A549 (cell line): ENCODE data around the gene STAT5B. TPM values are rescaled to one million over a fixed set of nuclear protein-coding genes. Genes with fewer than 3 reads are reported as not detected.
"Not testable (repeated sequence)": the region's sequence is repeated elsewhere in the genome, so short reads cannot be mapped to it uniquely, and the experiment has no call there.

Experiments
- ATAC-seq, 2 experiments: fragments of 200-7000 bp in 1 of 2; fragments of >200 bp in 1 of 2; cut with Nextera tagmentation in 1 of 2; cut with Tn5 transposase in 1 of 2; 3 replicates each; pipeline versions ENCODE4 v1.8.0 to v1.9.1; 2018 to 2020; ENCODE audit warnings: mild to moderate bottlenecking in 1 of 2, moderate library complexity in 1 of 2
- CTCF ChIA-PET: fragments of 300-600 bp; sonication (Branson Sonifier 250); formaldehyde crosslinking; extraction: SDS; loops from one replicate; lab custom pipeline; 2021; ENCODE audit warnings: antibody characterized with exemption, inconsistent platforms; lab: Yijun Ruan, JAX
- POLR2A ChIA-PET: fragments of 350-600 bp; formaldehyde crosslinking; extraction: SDS; loops from one replicate; lab custom pipeline; 2021; ENCODE audit warnings: antibody characterized with exemption, inconsistent platforms; lab: Yijun Ruan, JAX
- DNase-seq, 2 experiments: peaks; one replicate each; pipeline versions ENCODE4 v3.0.0 to v3.0.0-alpha.2; 2011 to 2016; ENCODE audit warnings: low read depth in 1 of 2, low spot score in 1 of 2
- FAIRE-seq: peaks from 2 replicates; lab custom pipeline; 2011; peaks lifted over from hg19 to GRCh38; lab: Jason Lieb, UNC
- H3K27ac ChIP-seq, 2 experiments: fragments of >200 bp; sonication (Bioruptor Twin); formaldehyde crosslinking; 3 replicates each; pipeline ENCODE4 v1.5.1; 2016 to 2017
- H3K4me1 ChIP-seq: fragments of >200 bp; sonication (Bioruptor Twin); formaldehyde crosslinking; 3 replicates; pipeline ENCODE4 v1.6.1; 2016
- H3K4me2 ChIP-seq: fragments of >200 bp; sonication (Bioruptor Twin); formaldehyde crosslinking; 3 replicates; pipeline ENCODE4 v1.6.1; 2016
- H3K4me3 ChIP-seq: fragments of >200 bp; sonication (Bioruptor Twin); formaldehyde crosslinking; 3 replicates; pipeline ENCODE4 v1.5.1; 2016
- H3K9me3 ChIP-seq: fragments of >200 bp; sonication (Bioruptor Twin); formaldehyde crosslinking; 3 replicates; pipeline ENCODE4 v1.6.1; 2016
- ATOH8 ChIP-seq: fragments of 250-450 bp; sonication (Bioruptor Pico); IDR thresholded peaks from 2 replicates; pipeline ENCODE4 v1.5.0; 2020; ENCODE audit warnings: low read depth, mild to moderate bottlenecking, moderate library complexity
- BHLHE40 ChIP-seq: IDR thresholded peaks from 2 replicates; pipeline ENCODE4 v1.6.1; 2012; ENCODE audit warnings: low read depth, low read length, inconsistent platforms
- CEBPB ChIP-seq, 2 experiments: fragments of >200 bp in 1 of 2; sonication (Bioruptor Twin) in 1 of 2; formaldehyde crosslinking in 1 of 2; IDR thresholded peaks; 2 replicates each; pipeline ENCODE4 v1.6.1; 2012 to 2016
- CHD2 ChIP-seq: fragments of 150-350 bp; IDR thresholded peaks from 2 replicates; pipeline ENCODE4 v1.6.1; 2014; ENCODE audit warnings: low read length; ENCODE audit not compliant: partially characterized antibody
- CTCF ChIP-seq: fragments of >200 bp; sonication (Bioruptor Twin); formaldehyde crosslinking; IDR thresholded peaks from 3 replicates; pipeline ENCODE4 v1.5.1; 2016
- ESRRA ChIP-seq: fragments of 150-350 bp; IDR thresholded peaks from 2 replicates; pipeline ENCODE4 v1.6.1; 2014; ENCODE audit warnings: mild to moderate bottlenecking, low read length, borderline replicate concordance
- FOSB ChIP-seq: fragments of 250-450 bp; sonication (Bioruptor Pico); IDR thresholded peaks from 2 replicates; pipeline ENCODE4 v1.5.0; 2020; ENCODE audit warnings: mild to moderate bottlenecking, moderate library complexity
- HEYL ChIP-seq: fragments of 250-450 bp; sonication (Bioruptor Pico); IDR thresholded peaks from 2 replicates; pipeline ENCODE4 v1.8.0; 2021; ENCODE audit warnings: mild to moderate bottlenecking, moderate library complexity
- HOXA7 ChIP-seq: fragments of 250-450 bp; sonication (Bioruptor Pico); IDR thresholded peaks from 2 replicates; pipeline ENCODE4 v1.5.0; 2020; ENCODE audit warnings: mild to moderate bottlenecking, moderate library complexity
- JUN ChIP-seq, 2 experiments: fragments of >200 bp; sonication (Bioruptor Twin); formaldehyde crosslinking; IDR thresholded peaks; 2 replicates in 1 of 2; 3 replicates in 1 of 2; pipeline ENCODE4 v1.6.1; 2016 to 2017
- KDM5A ChIP-seq: fragments of 200-600 bp; sonication (generic); IDR thresholded peaks from 2 replicates; pipeline ENCODE4 v1.6.1; 2016; ENCODE audit warnings: antibody characterized with exemption, mild to moderate bottlenecking
- MYC ChIP-seq: IDR thresholded peaks from 2 replicates; pipeline ENCODE4 v1.6.1; 2012; ENCODE audit warnings: mild to moderate bottlenecking, inconsistent platforms, low read length, improper control_type of control experiment, borderline replicate concordance
- PBX3 ChIP-seq: IDR thresholded peaks from 2 replicates; pipeline ENCODE4 v1.6.1; 2012
- PHF8 ChIP-seq: fragments of 200-600 bp; sonication (generic); IDR thresholded peaks from 2 replicates; pipeline ENCODE4 v1.6.1; 2016; ENCODE audit warnings: low read depth, mild to moderate bottlenecking, antibody characterized with exemption, moderate library complexity, borderline replicate concordance
- RARB ChIP-seq: fragments of 250-450 bp; sonication (Bioruptor Pico); IDR thresholded peaks from 2 replicates; pipeline ENCODE4 v1.8.0; 2021; ENCODE audit warnings: mild to moderate bottlenecking, moderate library complexity
- RCOR1 ChIP-seq: fragments of 150-350 bp; IDR thresholded peaks from 2 replicates; pipeline ENCODE4 v1.6.1; 2014; ENCODE audit warnings: antibody characterized with exemption, low read length, low read depth
- REST ChIP-seq: fragments of 200-600 bp; sonication (generic); IDR thresholded peaks from 2 replicates; pipeline ENCODE4 v1.6.1; 2016; ENCODE audit warnings: antibody characterized with exemption, mild to moderate bottlenecking, moderate library complexity
- SMC3 ChIP-seq: fragments of >200 bp; sonication (Bioruptor Twin); formaldehyde crosslinking; IDR thresholded peaks from 3 replicates; pipeline ENCODE4 v1.6.1; 2018; ENCODE audit warnings: inconsistent platforms
- TP53 ChIP-seq: fragments of 250-450 bp; sonication (Bioruptor Pico); IDR thresholded peaks from 2 replicates; pipeline ENCODE4 v1.5.0; 2021; ENCODE audit warnings: mild to moderate bottlenecking, moderate library complexity
- ZC3H11A ChIP-seq: fragments of 450-650 bp; IDR thresholded peaks from 2 replicates; pipeline ENCODE4 v1.6.1; 2014; ENCODE audit warnings: antibody characterized with exemption, mild to moderate bottlenecking
- ZFP36 ChIP-seq: fragments of 450-650 bp; IDR thresholded peaks from 2 replicates; pipeline ENCODE4 v1.6.1; 2014; ENCODE audit warnings: borderline replicate concordance; ENCODE audit not compliant: partially characterized antibody
- WGBS: methylation state at CpG from one replicate; pipeline ENCODE4 v1.1.6; 2017; ENCODE audit errors: missing lambda C conversion rate; 5-methylcytosine and 5-hydroxymethylcytosine counted together
- polyA plus RNA-seq, 4 experiments: library from polyadenylated mRNA; depleted of rRNA in 3 of 4; stranded (reverse); fragments of >200 nt; fragmentation: RNase III in 1 of 4; extraction: RNeasy Plus Mini Kit Qiagen cat#74134 plus additional on column Dnase treatment in 1 of 4; gene quantifications; 2 replicates in 3 of 4; 3 replicates in 1 of 4; pipeline ENCODE4 v1.2.3, GENCODE V29; 2011 to 2017

STAT5B gene
- polyA plus RNA-seq, 2 of the 4 experiments (the other 2 are of a cell fraction): 31.2 to 37.6 TPM

- ChIA-PET CTCF (interaction anchor here (1.0 to 11.2 kb wide), 5 partner anchors 17 to 282 kb away, joined by 3 to 179 read pairs (median 4); no protein-coding TSS in a partner anchor), POLR2A (no interaction called here)
- WGBS: 75% methylated on average over 5 of the region's 5 CpGs
- H3K9me3 ChIP-seq: no peaks in the 10 kb centered on the region
- H3K4me2 ChIP-seq: no peak overlapping the region
- no peak for TF ChIP-seq CEBPB (IDR thresholded peaks at IDR 0.05)
- no peak for TF ChIP-seq ZFP36
- TF ChIP-seq JUN (IDR thresholded peaks at IDR 0.05): no peak
- no peak for TF ChIP-seq PHF8
- H3K4me3 ChIP-seq: no peak overlapping the region
- no peak for DNase-seq
- no peaks in the 10 kb centered on the region; the same call in 2 of the 3 replicates for H3K4me1 ChIP-seq
- ATAC-seq: no peak
- no peak for FAIRE-seq
- no peak overlapping the region for H3K27ac ChIP-seq
These were observed 30.1 kb upstream of the STAT5B start for GRCh38 chr17:42306385-42306667.

GRCh38 chr17:42305543-42306384 lies 29.6 kb upstream of the STAT5B start:
- Histone ChIP-seq H3K4me1 (no peaks in the 10 kb centered on the region), H3K4me3 (no peak overlapping the region), H3K27ac (no peak overlapping the region), H3K4me2 (no peak overlapping the region), H3K9me3 (no peaks in the 10 kb centered on the region)
- TF ChIP-seq ATOH8 (CRISPR knock-in tag): no peak
- no peak for TF ChIP-seq TP53 (CRISPR knock-in tag)
- TF ChIP-seq ESRRA: no peak
- no peak for TF ChIP-seq BHLHE40
- TF ChIP-seq HEYL (CRISPR knock-in tag): no peak
- TF ChIP-seq MYC: no peak
- no peak for TF ChIP-seq HOXA7 (CRISPR knock-in tag)
- no peak for TF ChIP-seq REST
- no peak for TF ChIP-seq RARB
- TF ChIP-seq CHD2: no peak
- no peak for TF ChIP-seq FOSB (CRISPR knock-in tag)
- no peak for TF ChIP-seq PBX3
- no peak for TF ChIP-seq ZC3H11A
- no peak for TF ChIP-seq RCOR1
- no peak for TF ChIP-seq CTCF
- no peak for TF ChIP-seq KDM5A
- TF ChIP-seq SMC3: no peak
- CTCF ChIA-PET: interaction anchor here (1.0 to 11.2 kb wide), 7 partner anchors 18 to 282 kb away, joined by 3 to 179 read pairs (median 4); no protein-coding TSS in a partner anchor
- POLR2A ChIA-PET: no interaction called here
- no peak for FAIRE-seq
- DNase-seq: no peak
- ATAC-seq: no peak
- WGBS: 86% methylated on average over 18 of the region's 18 CpGs

GRCh38 chr17:42305031-42305330 lies 28.8 kb upstream of the STAT5B start:
- H3K9me3 ChIP-seq, ATAC-seq, POLR2A ChIA-PET, DNase-seq, FAIRE-seq, H3K4me2 ChIP-seq, H3K4me3 ChIP-seq, H3K27ac ChIP-seq, H3K4me1 ChIP-seq: not testable (repeated sequence)
- CTCF ChIA-PET: interaction anchor here (0.8 to 5.1 kb wide), 7 partner anchors 8 to 120 kb away, joined by 4 to 33 read pairs (median 4); no protein-coding TSS in a partner anchor
- WGBS: 90% methylated on average over 6 of the region's 6 CpGs
